Peyer's patch (tissue), 4 donors: ENCODE results near the gene P4HB. TPM values are rescaled to one million over a fixed set of nuclear protein-coding genes. Genes with fewer than 3 reads are reported as not detected.

Experiments
- DNase-seq, 3 donors: peaks; one replicate each; pipeline ENCODE4 v3.0.0-alpha.2; 2017 to 2019
- H3K27ac ChIP-seq, 4 donors: fragments of 200-600 bp; sonication (generic); one replicate each; pipeline ENCODE4 v1.5.1; 2016 to 2019
- H3K27me3 ChIP-seq, 2 donors: fragments of 200-600 bp; sonication (generic); one replicate each; pipeline ENCODE4 v1.5.1; 2019
- H3K36me3 ChIP-seq, 3 donors: fragments of 200-600 bp; sonication (generic); one replicate each; pipeline ENCODE4 v1.5.1; 2016 to 2019
- H3K4me1 ChIP-seq, 4 donors: fragments of 200-600 bp; sonication (generic); one replicate each; pipeline ENCODE4 v1.5.1; 2016 to 2019
- H3K4me3 ChIP-seq, 4 donors: fragments of 200-600 bp; sonication (generic); 1 replicate in 3 of 4; 2 replicates in 1 of 4; pipeline ENCODE4 v1.5.1; 2016 to 2019; ENCODE audit warnings: mild to moderate bottlenecking in 1 of 4
- H3K9me3 ChIP-seq, 4 donors: fragments of 200-600 bp; sonication (generic); one replicate each; pipeline ENCODE4 v1.5.1; 2016 to 2019; ENCODE audit warnings: mild to moderate bottlenecking in 1 of 4
- CTCF ChIP-seq, 6 experiments: fragments of 450-650 bp in 4 of 6; fragments of 200-600 bp in 2 of 6; sonication (generic) in 1 of 6; IDR thresholded peaks; one replicate each; pipeline ENCODE4 v1.5.1; 2017 to 2019; ENCODE audit warnings: antibody characterized with exemption in 6 of 6, mild to moderate bottlenecking in 3 of 6, moderate library complexity in 1 of 6
- POLR2A ChIP-seq, 2 donors: fragments of 450-650 bp; IDR thresholded peaks; one replicate each; pipeline ENCODE4 v1.5.1; 2017; ENCODE audit warnings: antibody characterized with exemption in 2 of 2, mild to moderate bottlenecking in 2 of 2, moderate library complexity in 2 of 2
- total RNA-seq, 4 donors: library from RNA; depleted of rRNA; stranded (reverse); fragments of >200 nt; gene quantifications; one replicate each; pipeline ENCODE4 v1.1.0, GENCODE V29; 2016

Gene P4HB
- total RNA-seq, 4 donors from 2014 or later, result 326 to 1,290 (median 1,196) TPM

- Histone ChIP-seq H3K27me3 (no peaks in the 10 kb centered on the region), H3K4me1 (peaks cover 0 to 23% (median 14%) of the 10 kb centered on the region in 4 donors), H3K36me3 (no peaks in the 10 kb centered on the region), H3K4me3 (peak overlapping the region; percentile 74 to 85 (median 82)), H3K9me3 (no peaks in the 10 kb centered on the region), H3K27ac (peak overlapping the region; percentile 84 to 99 (median 86))
- no peak for TF ChIP-seq CTCF (IDR thresholded peaks at IDR 0.05)
- no peak for TF ChIP-seq POLR2A (IDR thresholded peaks at IDR 0.05)
- DNase-seq, result peak in 1 of 3 donors; percentile 28
These were observed 28.3 kb downstream of the P4HB start for GRCh38 chr17:81831957-81832607.

GRCh38 chr17:81831563-81831956 is 28.8 kb downstream of the P4HB start:
- H3K27ac ChIP-seq, result no peak overlapping the region
- TF ChIP-seq CTCF (IDR thresholded peaks at IDR 0.05) (no peak), POLR2A (IDR thresholded peaks at IDR 0.05) (no peak)
- H3K27me3 ChIP-seq, result no peaks in the 10 kb centered on the region
- peak overlapping the region in 1 of 4 donors; percentile 74 for H3K4me3 ChIP-seq
- H3K4me1 ChIP-seq, result peaks cover 0 to 23% (median 14%) of the 10 kb centered on the region in 4 donors
- H3K9me3 ChIP-seq, result no peaks in the 10 kb centered on the region
- H3K36me3 ChIP-seq, result no peaks in the 10 kb centered on the region
- DNase-seq, result no peak

GRCh38 chr17:81829858-81830257 is 30.5 kb downstream of the P4HB start:
- Histone ChIP-seq H3K4me1 (peaks cover 0 to 23% (median 14%) of the 10 kb centered on the region in 4 donors), H3K27ac (no peak overlapping the region)

GRCh38 chr17:81828656-81829055 is 31.7 kb downstream of the P4HB start:
- no peaks in the 10 kb centered on the region for H3K36me3 ChIP-seq
- peaks cover 0 to 18% (median 12%) of the 10 kb centered on the region in 4 donors for H3K4me1 ChIP-seq
- no peak overlapping the region for H3K27ac ChIP-seq
- H3K4me3 ChIP-seq, result no peak overlapping the region
- TF ChIP-seq POLR2A (IDR thresholded peaks at IDR 0.05) (no peak), CTCF (IDR thresholded peaks at IDR 0.05) (no peak)
- H3K27me3 ChIP-seq, result no peaks in the 10 kb centered on the region
- H3K9me3 ChIP-seq, result no peaks in the 10 kb centered on the region
- DNase-seq, result no peak

More at GRCh38 chr17:81829858-81830257, 30.5 kb downstream of the P4HB start:
- no peaks in the 10 kb centered on the region for H3K9me3 ChIP-seq
- H3K4me3 ChIP-seq, result no peak overlapping the region
- no peaks in the 10 kb centered on the region for H3K36me3 ChIP-seq
- H3K27me3 ChIP-seq, result no peaks in the 10 kb centered on the region
- TF ChIP-seq POLR2A (IDR thresholded peaks at IDR 0.05) (no peak), CTCF (IDR thresholded peaks at IDR 0.05) (no peak)
- no peak for DNase-seq

- no peak for DNase-seq
- no peaks in the 10 kb centered on the region for H3K27me3 ChIP-seq
- TF ChIP-seq CTCF (IDR thresholded peaks at IDR 0.05) (no peak), POLR2A (IDR thresholded peaks at IDR 0.05) (no peak)
- H3K4me1 ChIP-seq, result peaks cover 0 to 15% (median 8%) of the 10 kb centered on the region in 4 donors
- H3K4me3 ChIP-seq, result no peak overlapping the region
- H3K36me3 ChIP-seq, result peaks cover 0 to 7% (median 0%) of the 10 kb centered on the region in 3 donors
- no peak overlapping the region for H3K27ac ChIP-seq
- H3K9me3 ChIP-seq, result no peaks in the 10 kb centered on the region
These were observed 34.4 kb downstream of the P4HB start for GRCh38 chr17:81825841-81826466.
